AG09309 (cell line): Measurements from ENCODE around the gene FARS2.

ENCODE experiments used
- DNase-seq: peaks from one replicate; pipeline ENCODE4 v3.0.0-alpha.2; 2010; ENCODE audit warnings: low read depth
- H3K4me3 ChIP-seq: 2 replicates; pipeline ENCODE4 v1.5.1; 2011; ENCODE audit warnings: mild to moderate bottlenecking, low read depth, low read length, moderate library complexity; ENCODE audit not compliant: control insufficient read depth
- TF ChIP-seq, protein P1 (sequence below): IDR thresholded peaks from 2 replicates; pipeline ENCODE4 v1.5.1; 2011; ENCODE audit warnings: mild to moderate bottlenecking, low read depth, low read length, inconsistent platforms; ENCODE audit not compliant: insufficient read depth, control insufficient read depth; ENCODE audit errors: missing control alignments

The FARS2 gene

DNA sequence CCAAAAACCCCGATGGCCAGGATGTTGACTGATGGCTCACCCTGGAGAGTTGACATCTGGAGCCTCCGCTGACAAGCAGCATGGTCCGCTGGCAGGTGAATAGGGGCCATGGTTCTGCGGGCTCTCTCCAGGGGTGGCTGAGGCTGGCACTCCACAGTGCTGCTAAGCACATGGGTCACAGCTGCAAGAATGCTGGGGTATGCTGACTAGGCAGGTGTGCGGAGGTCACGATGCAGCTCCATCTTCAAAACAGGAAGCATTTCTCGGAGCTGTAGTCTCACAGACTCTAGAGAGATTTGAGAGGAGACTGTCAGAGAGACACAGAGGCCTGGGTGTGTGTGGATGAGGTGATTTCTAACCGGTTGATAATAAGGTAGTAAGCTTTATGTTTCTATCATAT lies 403.9 kb downstream of the FARS2 start:
- DNase-seq = no peak
- TF ChIP-seq, protein P1, sequence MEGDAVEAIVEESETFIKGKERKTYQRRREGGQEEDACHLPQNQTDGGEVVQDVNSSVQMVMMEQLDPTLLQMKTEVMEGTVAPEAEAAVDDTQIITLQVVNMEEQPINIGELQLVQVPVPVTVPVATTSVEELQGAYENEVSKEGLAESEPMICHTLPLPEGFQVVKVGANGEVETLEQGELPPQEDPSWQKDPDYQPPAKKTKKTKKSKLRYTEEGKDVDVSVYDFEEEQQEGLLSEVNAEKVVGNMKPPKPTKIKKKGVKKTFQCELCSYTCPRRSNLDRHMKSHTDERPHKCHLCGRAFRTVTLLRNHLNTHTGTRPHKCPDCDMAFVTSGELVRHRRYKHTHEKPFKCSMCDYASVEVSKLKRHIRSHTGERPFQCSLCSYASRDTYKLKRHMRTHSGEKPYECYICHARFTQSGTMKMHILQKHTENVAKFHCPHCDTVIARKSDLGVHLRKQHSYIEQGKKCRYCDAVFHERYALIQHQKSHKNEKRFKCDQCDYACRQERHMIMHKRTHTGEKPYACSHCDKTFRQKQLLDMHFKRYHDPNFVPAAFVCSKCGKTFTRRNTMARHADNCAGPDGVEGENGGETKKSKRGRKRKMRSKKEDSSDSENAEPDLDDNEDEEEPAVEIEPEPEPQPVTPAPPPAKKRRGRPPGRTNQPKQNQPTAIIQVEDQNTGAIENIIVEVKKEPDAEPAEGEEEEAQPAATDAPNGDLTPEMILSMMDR = no peak
- H3K4me3 ChIP-seq = no peak overlapping the region

DNA sequence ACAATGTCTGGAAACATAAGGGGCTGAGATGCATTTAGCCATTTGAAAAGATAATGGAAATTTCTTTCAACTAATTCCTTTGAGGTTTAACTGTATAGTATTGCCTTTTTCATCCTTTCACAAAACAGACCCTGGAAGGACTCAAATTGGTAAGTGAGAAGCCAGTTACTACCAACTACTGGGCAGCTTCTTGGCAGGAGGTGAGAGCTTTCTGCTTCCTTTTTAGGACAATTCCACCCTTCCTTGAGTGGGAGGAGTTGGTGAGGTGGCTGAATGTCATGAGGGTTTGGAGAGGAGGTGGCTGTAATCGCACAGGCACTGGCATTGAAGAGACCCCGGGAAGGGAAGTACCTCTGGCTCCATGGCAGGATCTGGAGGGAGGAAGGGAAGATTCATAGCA lies 404.4 kb downstream of the FARS2 start:
- no peak for DNase-seq
- H3K4me3 ChIP-seq = no peak overlapping the region
- TF ChIP-seq, protein P1 = no peak

DNA sequence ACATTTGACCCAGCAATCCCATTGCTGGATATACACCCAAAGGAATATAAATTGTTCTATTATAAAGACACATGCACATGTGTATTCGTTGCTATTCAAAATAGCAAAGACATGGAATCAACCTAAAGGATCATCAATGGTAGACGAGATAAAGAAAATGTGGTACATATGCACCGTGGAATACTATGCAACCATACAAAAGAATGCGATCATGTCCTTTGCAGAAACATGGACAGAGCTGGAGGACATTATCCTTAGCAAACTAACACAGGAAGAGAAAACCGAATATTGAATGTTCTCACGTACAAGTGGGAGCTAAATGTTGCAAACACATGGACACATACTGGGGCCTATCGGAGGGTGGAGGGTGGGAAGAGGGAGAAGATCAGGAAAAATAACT lies 405.4 kb downstream of the FARS2 start:
- TF ChIP-seq, protein P1 = no peak
- DNase-seq = no peak
- H3K4me3 ChIP-seq = no peak overlapping the region

DNA sequence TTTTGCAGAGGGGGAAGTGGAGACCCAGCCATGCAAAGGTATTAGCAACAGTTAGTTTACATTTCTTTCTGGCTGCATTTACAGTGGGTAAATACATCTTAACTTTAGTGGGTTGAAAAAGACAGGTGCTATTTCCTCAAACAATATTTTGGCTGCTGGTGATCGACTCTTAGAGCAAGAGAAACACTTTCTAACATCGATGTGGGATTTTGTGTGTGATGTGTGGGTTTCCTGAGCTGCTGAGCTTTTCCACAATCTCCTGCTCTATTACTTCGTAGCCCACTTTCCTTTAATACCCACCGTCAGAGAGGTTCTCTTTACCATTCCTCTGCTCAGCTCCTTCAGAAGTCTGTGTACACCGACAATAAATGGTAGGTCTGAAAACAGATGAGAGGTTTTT lies 406.4 kb downstream of the FARS2 start:
- H3K4me3 ChIP-seq = no peak overlapping the region
- TF ChIP-seq, protein P1 = no peak
- DNase-seq = no peak

DNA sequence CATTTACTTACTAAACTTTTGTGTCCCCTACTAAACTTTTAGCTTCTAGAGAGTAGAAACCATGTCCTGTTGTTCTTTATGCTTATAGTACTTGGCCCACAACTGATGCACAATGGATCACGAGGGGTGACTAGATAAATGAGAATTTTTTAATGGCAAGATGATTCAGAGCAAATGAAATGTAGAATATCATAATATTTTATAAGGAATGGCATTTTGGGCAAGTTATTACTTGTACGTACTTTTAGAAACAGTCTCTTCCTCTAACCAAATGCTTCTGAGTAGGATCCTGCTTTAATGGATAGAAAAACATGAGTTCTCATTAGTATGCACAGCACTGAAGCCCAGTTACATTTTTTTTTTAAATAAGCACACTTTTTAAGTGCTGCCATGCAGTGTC lies 409.1 kb downstream of the FARS2 start:
- no peak overlapping the region for H3K4me3 ChIP-seq
- TF ChIP-seq, protein P1 = no peak
- DNase-seq = no peak

DNA sequence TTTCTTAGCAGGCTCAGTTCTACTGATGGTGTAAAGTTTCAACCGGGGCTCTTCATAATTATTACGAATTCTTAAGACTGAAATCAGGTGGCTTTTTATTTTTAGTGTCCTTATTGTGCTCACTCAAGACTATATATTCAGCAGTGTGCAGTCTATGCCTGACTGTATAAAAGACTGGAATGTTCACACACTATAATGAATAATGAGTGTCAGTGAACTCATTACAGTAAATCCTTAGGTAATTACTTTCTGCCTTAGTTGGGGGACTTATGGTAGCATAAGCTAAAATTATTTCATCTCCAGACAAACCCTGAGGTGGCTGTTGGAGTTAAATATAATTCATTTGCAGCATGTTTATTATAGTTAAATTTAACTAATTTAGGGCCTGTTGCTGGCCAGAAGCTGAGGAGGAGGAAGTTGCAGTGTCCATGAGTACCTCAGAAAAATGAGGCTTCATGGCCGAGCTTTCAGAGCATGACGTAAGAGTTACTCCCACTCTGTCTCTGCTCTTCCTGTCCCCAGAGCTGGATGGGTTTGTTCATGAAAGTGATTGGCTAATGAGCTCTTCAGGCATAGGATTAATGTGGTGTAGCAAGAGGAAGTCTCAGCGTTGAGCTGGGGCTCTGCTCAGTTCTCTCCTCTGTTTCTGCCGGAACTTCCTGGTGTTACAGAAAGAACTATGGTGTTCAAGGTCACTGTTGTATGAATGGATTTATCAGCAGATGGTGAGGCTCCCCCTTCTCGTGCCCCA lies 409.7 kb downstream of the FARS2 start:
- DNase-seq = no peak
- TF ChIP-seq, protein P1 = no peak
- no peak overlapping the region for H3K4me3 ChIP-seq
